ENCODE results near the gene GPR146. TPM values are rescaled to one million over a fixed set of nuclear protein-coding genes. Genes with fewer than 3 reads are reported as not detected.
A peak's percentile ranks its signal among the peaks of the same experiment; 100 is the strongest.

Gene GPR146
- polyA plus RNA-seq, 4 donors, result 1.1 to 13.4 (median 2.7) TPM

GRCh38 chr7:1041551-1042491 is 2.5 kb upstream of the GPR146 start:
- 74 to 91% (median 76%) methylated on average over 40 of the region's 40 CpGs for whole genome bisulfite sequencing, 3 donors
- Histone ChIP-seq H3K4me3 (ENCODE audit: low read depth in 1 of 3, low read length in 3 of 3) (no peak overlapping the region), H3K4me1 (ENCODE audit: control insufficient read depth in 3 of 3, insufficient read depth in 2 of 3, low read depth in 1 of 3, low read length in 2 of 3) (peaks cover 0 to 34% (median 0%) of the 10 kb centered on the region in 3 donors), H3K27ac (ENCODE audit: low read depth in 1 of 3, low read length in 2 of 3) (peak overlapping the region in 1 of 3 donors; percentile 14), H3K36me3 (ENCODE audit: control insufficient read depth in 3 of 3, insufficient read depth in 2 of 3, low read depth in 1 of 3, low read length in 3 of 3) (no peaks in the 10 kb centered on the region), H3K9me3 (ENCODE audit: control insufficient read depth in 2 of 2, insufficient read depth in 1 of 2, low read depth in 1 of 2, low read length in 1 of 2) (no peaks in the 10 kb centered on the region), H3K27me3 (ENCODE audit: control insufficient read depth in 3 of 3, insufficient read depth in 3 of 3, low read length in 3 of 3) (no peaks in the 10 kb centered on the region)
- no peak for FAIRE-seq
- DNase-seq, result no peak

GRCh38 chr7:1042492-1042833 is 1.9 kb upstream of the GPR146 start:
- H3K9me3 ChIP-seq (ENCODE audit: control insufficient read depth in 2 of 2, insufficient read depth in 1 of 2, low read depth in 1 of 2, low read length in 1 of 2), result no peaks in the 10 kb centered on the region
- WGBS, 3 donors, result 74 to 88% (median 80%) methylated on average over 7 of the region's 7 CpGs
- H3K4me3 ChIP-seq (ENCODE audit: low read depth in 1 of 3, low read length in 3 of 3), result no peak overlapping the region
- peaks cover 0 to 40% (median 0%) of the 10 kb centered on the region in 3 donors for H3K4me1 ChIP-seq (ENCODE audit: control insufficient read depth in 3 of 3, insufficient read depth in 2 of 3, low read depth in 1 of 3, low read length in 2 of 3)
- H3K27ac ChIP-seq (ENCODE audit: low read depth in 1 of 3, low read length in 2 of 3), result peak overlapping the region in 1 of 3 donors; percentile 14
- FAIRE-seq, result no peak
- H3K27me3 ChIP-seq (ENCODE audit: control insufficient read depth in 3 of 3, insufficient read depth in 3 of 3, low read length in 3 of 3), result no peaks in the 10 kb centered on the region
- no peaks in the 10 kb centered on the region for H3K36me3 ChIP-seq (ENCODE audit: control insufficient read depth in 3 of 3, insufficient read depth in 2 of 3, low read depth in 1 of 3, low read length in 3 of 3)
- no peak for DNase-seq

GRCh38 chr7:1043552-1044188 is 676 bp upstream of the GPR146 start:
- no peaks in the 10 kb centered on the region for H3K9me3 ChIP-seq (ENCODE audit: control insufficient read depth in 2 of 2, insufficient read depth in 1 of 2, low read depth in 1 of 2, low read length in 1 of 2)
- FAIRE-seq (no peak), DNase-seq (peak in 1 of 2 donors; percentile 15)
- 46 to 58% (median 49%) methylated on average over 18 of the region's 18 CpGs for WGBS, 3 donors
- peak overlapping the region in 2 of 3 donors; percentile 53 to 60 for H3K4me3 ChIP-seq (ENCODE audit: low read depth in 1 of 3, low read length in 3 of 3)
- peaks cover 0 to 41% (median 0%) of the 10 kb centered on the region in 3 donors for H3K4me1 ChIP-seq (ENCODE audit: control insufficient read depth in 3 of 3, insufficient read depth in 2 of 3, low read depth in 1 of 3, low read length in 2 of 3)
- H3K27ac ChIP-seq (ENCODE audit: low read depth in 1 of 3, low read length in 2 of 3), result peak overlapping the region; percentile 45 to 91 (median 78)
- peaks cover 0 to 9% (median 0%) of the 10 kb centered on the region in 3 donors for H3K36me3 ChIP-seq (ENCODE audit: control insufficient read depth in 3 of 3, insufficient read depth in 2 of 3, low read depth in 1 of 3, low read length in 3 of 3)
- no peaks in the 10 kb centered on the region for H3K27me3 ChIP-seq (ENCODE audit: control insufficient read depth in 3 of 3, insufficient read depth in 3 of 3, low read length in 3 of 3)

- DNase-seq, result peak in 1 of 2 donors; percentile 67
- 51 to 74% (median 59%) methylated on average over 21 of the region's 21 CpGs for WGBS, 3 donors
- H3K4me1 ChIP-seq (ENCODE audit: control insufficient read depth in 3 of 3, insufficient read depth in 2 of 3, low read depth in 1 of 3, low read length in 2 of 3), result peaks cover 0 to 41% (median 0%) of the 10 kb centered on the region in 3 donors
- FAIRE-seq, result no peak
- H3K4me3 ChIP-seq (ENCODE audit: low read depth in 1 of 3, low read length in 3 of 3), result peak overlapping the region in 2 of 3 donors; percentile 45 to 60
- H3K27me3 ChIP-seq (ENCODE audit: control insufficient read depth in 3 of 3, insufficient read depth in 3 of 3, low read length in 3 of 3), result no peaks in the 10 kb centered on the region
- H3K27ac ChIP-seq (ENCODE audit: low read depth in 1 of 3, low read length in 2 of 3), result peak overlapping the region in 1 of 3 donors; percentile 75
- peaks cover 0 to 17% (median 0%) of the 10 kb centered on the region in 3 donors for H3K36me3 ChIP-seq (ENCODE audit: control insufficient read depth in 3 of 3, insufficient read depth in 2 of 3, low read depth in 1 of 3, low read length in 3 of 3)
- H3K9me3 ChIP-seq (ENCODE audit: control insufficient read depth in 2 of 2, insufficient read depth in 1 of 2, low read depth in 1 of 2, low read length in 1 of 2), result no peaks in the 10 kb centered on the region
These were observed 1.0 kb downstream of the GPR146 start for GRCh38 chr7:1045069-1046063.

- Histone ChIP-seq H3K36me3 (ENCODE audit: control insufficient read depth in 3 of 3, insufficient read depth in 2 of 3, low read depth in 1 of 3, low read length in 3 of 3) (peaks cover 0 to 25% (median 0%) of the 10 kb centered on the region in 3 donors), H3K27ac (ENCODE audit: low read depth in 1 of 3, low read length in 2 of 3) (no peak overlapping the region), H3K4me1 (ENCODE audit: control insufficient read depth in 3 of 3, insufficient read depth in 2 of 3, low read depth in 1 of 3, low read length in 2 of 3) (peaks cover 0 to 41% (median 0%) of the 10 kb centered on the region in 3 donors), H3K9me3 (ENCODE audit: control insufficient read depth in 2 of 2, insufficient read depth in 1 of 2, low read depth in 1 of 2, low read length in 1 of 2) (no peaks in the 10 kb centered on the region), H3K27me3 (ENCODE audit: control insufficient read depth in 3 of 3, insufficient read depth in 3 of 3, low read length in 3 of 3) (no peaks in the 10 kb centered on the region), H3K4me3 (ENCODE audit: low read depth in 1 of 3, low read length in 3 of 3) (no peak overlapping the region)
- FAIRE-seq (no peak), DNase-seq (peak; percentile 45 to 71)
- WGBS, 3 donors, result 22 to 62% (median 38%) methylated on average over 15 of the region's 15 CpGs
These were observed 2.7 kb downstream of the GPR146 start for GRCh38 chr7:1046722-1047679.

- DNase-seq (no peak), FAIRE-seq (no peak)
- Histone ChIP-seq H3K36me3 (ENCODE audit: control insufficient read depth in 3 of 3, insufficient read depth in 2 of 3, low read depth in 1 of 3, low read length in 3 of 3) (peaks cover 0 to 36% (median 0%) of the 10 kb centered on the region in 3 donors), H3K9me3 (ENCODE audit: control insufficient read depth in 2 of 2, insufficient read depth in 1 of 2, low read depth in 1 of 2, low read length in 1 of 2) (no peaks in the 10 kb centered on the region), H3K27ac (ENCODE audit: low read depth in 1 of 3, low read length in 2 of 3) (no peak overlapping the region), H3K27me3 (ENCODE audit: control insufficient read depth in 3 of 3, insufficient read depth in 3 of 3, low read length in 3 of 3) (no peaks in the 10 kb centered on the region), H3K4me3 (ENCODE audit: low read depth in 1 of 3, low read length in 3 of 3) (no peak overlapping the region), H3K4me1 (ENCODE audit: control insufficient read depth in 3 of 3, insufficient read depth in 2 of 3, low read depth in 1 of 3, low read length in 2 of 3) (peaks cover 0 to 30% (median 0%) of the 10 kb centered on the region in 3 donors)
- WGBS, 3 donors, result 69 to 82% (median 74%) methylated on average over 23 of the region's 23 CpGs
These were observed 4.8 kb downstream of the GPR146 start for GRCh38 chr7:1049006-1049741.

DNA sequence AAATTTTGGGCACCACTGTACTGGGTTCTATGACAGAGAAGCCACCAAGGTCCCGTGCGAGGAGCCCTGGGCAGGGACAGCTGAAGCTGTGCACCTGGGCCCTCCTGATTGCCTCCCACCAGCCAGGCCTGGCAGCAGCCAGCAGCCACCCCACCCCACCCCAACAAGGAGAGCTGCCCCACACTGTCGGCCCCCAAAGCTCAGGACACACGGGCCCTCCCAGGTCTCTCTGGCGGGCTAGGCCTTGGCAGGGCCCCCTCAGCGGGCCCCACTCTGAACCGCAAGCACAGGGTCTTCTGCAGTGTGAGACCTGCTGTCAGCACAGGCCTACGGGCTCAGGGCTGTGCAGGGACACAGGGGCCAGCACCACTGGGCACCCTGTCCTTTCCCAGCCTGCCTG is 5.5 kb downstream of the GPR146 start:
- no peak overlapping the region for H3K27ac ChIP-seq (ENCODE audit: low read depth in 1 of 3, low read length in 2 of 3)
- peaks cover 0 to 38% (median 0%) of the 10 kb centered on the region in 3 donors for H3K36me3 ChIP-seq (ENCODE audit: control insufficient read depth in 3 of 3, insufficient read depth in 2 of 3, low read depth in 1 of 3, low read length in 3 of 3)
- 86 to 91% (median 86%) methylated on average over 8 of the region's 8 CpGs for WGBS, 3 donors
- H3K9me3 ChIP-seq (ENCODE audit: control insufficient read depth in 2 of 2, insufficient read depth in 1 of 2, low read depth in 1 of 2, low read length in 1 of 2), result no peaks in the 10 kb centered on the region
- H3K4me3 ChIP-seq (ENCODE audit: low read depth in 1 of 3, low read length in 3 of 3), result no peak overlapping the region
- no peaks in the 10 kb centered on the region for H3K27me3 ChIP-seq (ENCODE audit: control insufficient read depth in 3 of 3, insufficient read depth in 3 of 3, low read length in 3 of 3)
- FAIRE-seq (no peak), DNase-seq (no peak)
- H3K4me1 ChIP-seq (ENCODE audit: control insufficient read depth in 3 of 3, insufficient read depth in 2 of 3, low read depth in 1 of 3, low read length in 2 of 3), result peaks cover 0 to 35% (median 0%) of the 10 kb centered on the region in 3 donors
